Mesenchymal stem cell (in vitro differentiated cells and primary cell): Measurements from ENCODE around the gene ECPAS.

Experiments used
- DNase-seq: peaks from one replicate; pipeline ENCODE4 v3.0.0-alpha.2; 2013
- H2AFZ ChIP-seq: one replicate; pipeline ENCODE4 v1.6.1; 2013; ENCODE audit warnings: low read depth, mild to moderate bottlenecking, control low read depth, inconsistent platforms, low read length, moderate library complexity
- H2AK5ac ChIP-seq: 2 replicates; pipeline ENCODE4 v1.6.1; 2013; ENCODE audit warnings: low read length, moderate library complexity, mild to moderate bottlenecking, inconsistent platforms; ENCODE audit not compliant: severe bottlenecking
- H2BK120ac ChIP-seq: one replicate; pipeline ENCODE4 v1.6.1; 2013; ENCODE audit warnings: low read depth, mild to moderate bottlenecking, inconsistent platforms, low read length, moderate library complexity
- H2BK12ac ChIP-seq, 2 experiments: one replicate each; pipeline ENCODE4 v1.6.1; 2013; ENCODE audit warnings: inconsistent platforms in 2 of 2, low read length in 2 of 2, mild to moderate bottlenecking in 2 of 2, moderate library complexity in 2 of 2, control low read depth in 1 of 2
- H2BK15ac ChIP-seq: one replicate; pipeline ENCODE4 v1.6.1; 2013; ENCODE audit warnings: mild to moderate bottlenecking, low read depth, inconsistent platforms; ENCODE audit not compliant: poor library complexity, severe bottlenecking
- H2BK5ac ChIP-seq: 2 replicates; pipeline ENCODE4 v1.6.1; 2013; ENCODE audit warnings: low read depth, mild to moderate bottlenecking, low read length, control low read depth, inconsistent platforms; ENCODE audit not compliant: poor library complexity, severe bottlenecking
- H3K14ac ChIP-seq, 2 experiments: one replicate each; pipeline ENCODE4 v1.6.1; 2013; ENCODE audit warnings: inconsistent platforms in 2 of 2, low read length in 2 of 2, control low read depth in 1 of 2, mild to moderate bottlenecking in 1 of 2, moderate library complexity in 1 of 2
- H3K18ac ChIP-seq, 2 experiments: one replicate each; pipeline ENCODE4 v1.6.1; 2013; ENCODE audit warnings: inconsistent platforms in 2 of 2, low read length in 2 of 2, control low read depth in 1 of 2, low read depth in 1 of 2, mild to moderate bottlenecking in 1 of 2
- H3K23ac ChIP-seq, 2 experiments: one replicate each; pipeline ENCODE4 v1.6.1; 2013; ENCODE audit warnings: inconsistent platforms in 2 of 2, low read length in 2 of 2, mild to moderate bottlenecking in 2 of 2, moderate library complexity in 2 of 2, control low read depth in 1 of 2
- H3K27ac ChIP-seq: 2 replicates; pipeline ENCODE4 v1.5.1; 2013; ENCODE audit warnings: mild to moderate bottlenecking, moderate library complexity, low read length, control low read depth, inconsistent platforms; ENCODE audit not compliant: poor library complexity, severe bottlenecking
- H3K27me3 ChIP-seq, 2 experiments: 2 replicates each; pipeline versions ENCODE4 v1.6.1 to v1.7.0; 2013; ENCODE audit warnings: low read length in 2 of 2, mild to moderate bottlenecking in 2 of 2, moderate library complexity in 2 of 2, control low read depth in 1 of 2, inconsistent platforms in 1 of 2; ENCODE audit not compliant: control insufficient read depth in 1 of 2, insufficient read depth in 1 of 2
- H3K36me3 ChIP-seq, 2 experiments: 2 replicates each; pipeline versions ENCODE4 v1.6.1 to v1.7.0; 2013; ENCODE audit warnings: low read length in 2 of 2, control low read depth in 1 of 2, inconsistent platforms in 1 of 2, low read depth in 1 of 2, mild to moderate bottlenecking in 1 of 2; ENCODE audit not compliant: insufficient read depth in 2 of 2, control insufficient read depth in 1 of 2
- H3K4ac ChIP-seq, 2 experiments: one replicate each; pipeline ENCODE4 v1.6.1; 2013; ENCODE audit warnings: inconsistent platforms in 2 of 2, low read length in 2 of 2, mild to moderate bottlenecking in 2 of 2, moderate library complexity in 2 of 2, control low read depth in 1 of 2, low read depth in 1 of 2
- H3K4me1 ChIP-seq: 2 replicates; pipeline ENCODE4 v1.6.1; 2013; ENCODE audit warnings: low read depth, low read length, control low read depth; ENCODE audit not compliant: control insufficient read depth, insufficient read depth
- H3K4me2 ChIP-seq: 2 replicates; pipeline ENCODE4 v1.6.1; 2013; ENCODE audit warnings: low read length, mild to moderate bottlenecking, inconsistent platforms; ENCODE audit not compliant: poor library complexity, severe bottlenecking
- H3K4me3 ChIP-seq, 2 experiments: 2 replicates each; pipeline versions ENCODE4 v1.5.1 to v1.7.0; 2013; ENCODE audit warnings: low read length in 2 of 2, mild to moderate bottlenecking in 2 of 2, control low read depth in 1 of 2, low read depth in 1 of 2; ENCODE audit not compliant: insufficient read depth in 1 of 2
- H3K79me1 ChIP-seq: replicated peaks from 2 replicates; pipeline ENCODE4 v1.6.1; 2013; ENCODE audit warnings: mild to moderate bottlenecking, control low read depth, low read length, inconsistent platforms; ENCODE audit not compliant: poor library complexity, severe bottlenecking
- H3K9ac ChIP-seq: 2 replicates; pipeline ENCODE4 v1.7.0; 2013; ENCODE audit warnings: mild to moderate bottlenecking, low read length, moderate library complexity
- H3K9me3 ChIP-seq: 2 replicates; pipeline ENCODE4 v1.7.0; 2013; ENCODE audit warnings: mild to moderate bottlenecking, low read length; ENCODE audit not compliant: control insufficient read depth
- H4K8ac ChIP-seq: one replicate; pipeline ENCODE4 v1.6.1; 2013; ENCODE audit warnings: inconsistent platforms, mild to moderate bottlenecking, low read length, moderate library complexity
- H4K91ac ChIP-seq: one replicate; pipeline ENCODE4 v1.6.1; 2013; ENCODE audit warnings: mild to moderate bottlenecking, low read length, inconsistent platforms
- WGBS: methylation state at CpG from one replicate; pipeline ENCODE4 v1.1.7; 2013; ENCODE audit warnings: mixed read lengths; 5-methylcytosine and 5-hydroxymethylcytosine counted together

The ECPAS gene

DNA sequence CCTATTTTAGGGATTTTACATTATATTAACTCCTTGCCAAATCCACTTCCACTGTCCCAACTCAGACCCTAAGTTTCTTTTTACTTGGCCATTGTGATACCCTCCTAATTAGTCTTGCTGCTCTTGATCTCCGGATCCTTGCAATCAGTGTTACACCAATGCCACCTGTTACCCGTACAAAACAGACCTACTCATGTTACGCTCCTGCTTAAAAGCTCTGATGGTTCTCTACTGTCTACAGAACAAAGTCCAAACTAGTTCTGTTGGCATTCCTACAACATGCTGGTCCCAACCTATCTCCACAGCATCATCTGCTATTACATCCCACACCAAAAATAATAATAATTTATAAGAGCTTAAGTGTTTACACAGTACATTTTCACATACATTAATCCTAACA is 9.8 kb downstream of the ECPAS start:
- Histone ChIP-seq H3K9ac (no peak overlapping the region), H3K9me3 (no peaks in the 10 kb centered on the region), H3K27ac (no peak overlapping the region), H2AK5ac (no peak overlapping the region), H4K8ac (no peak overlapping the region), H3K36me3 (peaks cover 0 to 3% of the 10 kb centered on the region in 2 experiments), H2AFZ (no peak overlapping the region), H2BK15ac (no peak overlapping the region), H3K4me2 (no peak overlapping the region), H3K4me3 (no peak overlapping the region), H2BK120ac (no peak overlapping the region), H3K23ac (no peak overlapping the region), H3K18ac (no peak overlapping the region), H3K4me1 (no peaks in the 10 kb centered on the region), H4K91ac (no peak overlapping the region), H3K79me1 (peaks cover 3% of the 10 kb centered on the region), H2BK12ac (no peak overlapping the region), H3K27me3 (no peaks in the 10 kb centered on the region), H2BK5ac (no peak overlapping the region), H3K14ac (no peak overlapping the region), H3K4ac (no peak overlapping the region)
- no peak for DNase-seq
- WGBS = 88% methylated on average over 3 of the region's 3 CpGs

DNA sequence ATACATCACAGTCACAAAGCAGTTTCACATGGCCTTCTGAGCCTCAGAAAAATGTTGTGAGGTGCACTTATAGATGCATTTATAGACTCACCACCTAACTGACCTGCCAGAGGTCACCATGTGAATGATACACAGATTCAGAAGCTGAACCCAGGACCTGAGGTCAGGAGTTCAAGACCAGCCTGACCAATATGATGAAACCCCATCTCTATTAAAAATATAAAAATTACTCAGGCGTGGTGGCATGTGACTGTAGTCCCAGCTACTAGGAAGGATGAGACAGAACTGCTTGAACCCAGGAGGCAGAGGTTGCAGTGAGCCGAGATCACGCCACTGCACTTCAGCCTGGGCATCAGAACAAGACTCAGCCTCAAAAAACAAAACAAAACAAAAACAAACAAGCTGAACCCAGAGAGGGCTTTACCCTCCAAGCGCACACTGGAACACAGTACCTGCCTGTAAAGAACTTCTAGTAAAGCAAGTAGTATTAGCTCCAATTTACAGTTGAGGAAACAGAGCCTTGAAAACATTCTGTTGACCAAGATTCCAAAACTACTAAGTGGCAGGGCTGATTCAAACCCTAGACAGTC is 16.3 kb downstream of the ECPAS start:
- Histone ChIP-seq H3K4ac (no peak overlapping the region), H2AK5ac (no peak overlapping the region), H3K4me1 (peaks cover 2% of the 10 kb centered on the region), H3K23ac (no peak overlapping the region), H2BK12ac (no peak overlapping the region), H4K91ac (no peak overlapping the region), H4K8ac (no peak overlapping the region), H3K27me3 (no peaks in the 10 kb centered on the region), H2BK5ac (no peak overlapping the region), H3K4me2 (no peak overlapping the region), H3K9ac (no peak overlapping the region), H3K79me1 (peaks cover 7% of the 10 kb centered on the region), H2AFZ (no peak overlapping the region), H2BK120ac (no peak overlapping the region), H3K18ac (no peak overlapping the region), H2BK15ac (no peak overlapping the region), H3K4me3 (no peak overlapping the region), H3K27ac (no peak overlapping the region), H3K36me3 (peaks cover 0 to 3% of the 10 kb centered on the region in 2 experiments), H3K14ac (no peak overlapping the region), H3K9me3 (no peaks in the 10 kb centered on the region)
- no peak for DNase-seq
- 100% methylated on average over 2 of the region's 4 CpGs for WGBS

GRCh38 chr9:111463048-111463447 is 21.1 kb downstream of the ECPAS start:
- no peak for DNase-seq
- Histone ChIP-seq H3K9me3 (peaks cover 8% of the 10 kb centered on the region), H2AFZ (no peak overlapping the region), H3K36me3 (peaks cover 0 to 4% of the 10 kb centered on the region in 2 experiments), H3K14ac (no peak overlapping the region), H2BK15ac (no peak overlapping the region), H3K27me3 (no peaks in the 10 kb centered on the region), H3K4me2 (no peak overlapping the region), H2BK5ac (no peak overlapping the region), H2BK12ac (no peak overlapping the region), H3K27ac (no peak overlapping the region), H4K8ac (no peak overlapping the region), H3K4ac (no peak overlapping the region), H3K4me1 (peaks cover 2% of the 10 kb centered on the region), H4K91ac (no peak overlapping the region), H3K9ac (no peak overlapping the region), H2BK120ac (no peak overlapping the region), H3K4me3 (no peak overlapping the region), H3K23ac (no peak overlapping the region), H2AK5ac (no peak overlapping the region), H3K18ac (no peak overlapping the region), H3K79me1 (peaks cover 8% of the 10 kb centered on the region)
- whole genome bisulfite sequencing = 97% methylated on average over 2 of the region's 2 CpGs

GRCh38 chr9:111458139-111459009 is 25.8 kb downstream of the ECPAS start:
- peaks cover 8% of the 10 kb centered on the region for H3K9me3 ChIP-seq
- no peak overlapping the region for H4K91ac ChIP-seq
- no peak overlapping the region for H3K27ac ChIP-seq
- no peak overlapping the region for H2BK15ac ChIP-seq
- H3K4me2 ChIP-seq = no peak overlapping the region
- WGBS = 90% methylated on average over 3 of the region's 7 CpGs
- H3K4me1 ChIP-seq = no peaks in the 10 kb centered on the region
- H3K4ac ChIP-seq = no peak overlapping the region
- peaks cover 10% of the 10 kb centered on the region for H3K79me1 ChIP-seq
- H2BK120ac ChIP-seq = no peak overlapping the region
- H2BK12ac ChIP-seq = no peak overlapping the region
- DNase-seq = no peak
- H4K8ac ChIP-seq = no peak overlapping the region
- H3K23ac ChIP-seq = no peak overlapping the region
- H3K4me3 ChIP-seq = no peak overlapping the region
- H3K36me3 ChIP-seq = peaks cover 0 to 4% of the 10 kb centered on the region in 2 experiments
- peak overlapping the region in 1 of 2 experiments; percentile 9 for H3K14ac ChIP-seq
- no peak overlapping the region for H2AFZ ChIP-seq
- no peaks in the 10 kb centered on the region for H3K27me3 ChIP-seq
- no peak overlapping the region for H2BK5ac ChIP-seq
- no peak overlapping the region for H2AK5ac ChIP-seq
- H3K18ac ChIP-seq = peak overlapping the region in 1 of 2 experiments; percentile 38
- no peak overlapping the region for H3K9ac ChIP-seq
